GM13976 (cell line): Measurements from ENCODE around the gene SLC66A1.

Experiments used
- DNase-seq: peaks from one replicate; pipeline ENCODE4 v3.0.0; 2012; ENCODE audit warnings: low spot score
- in situ Hi-C: fragments of 300-500 bp; cut with MboI; formaldehyde crosslinking; loops from one replicate; pipeline ENCODE4 v1.12.0; 2022; ENCODE audit warnings: low sequenced_read_pairs, mixed read lengths, inconsistent platforms; ENCODE audit not compliant: unreplicated experiment
- TF ChIP-seq, protein P1 (sequence below): IDR thresholded peaks from 2 replicates; pipeline ENCODE4 v1.5.1; 2012; ENCODE audit warnings: borderline replicate concordance, mild to moderate bottlenecking; ENCODE audit not compliant: insufficient read depth; ENCODE audit errors: extremely low read depth, missing control alignments, control extremely low read depth

Gene SLC66A1

DNA sequence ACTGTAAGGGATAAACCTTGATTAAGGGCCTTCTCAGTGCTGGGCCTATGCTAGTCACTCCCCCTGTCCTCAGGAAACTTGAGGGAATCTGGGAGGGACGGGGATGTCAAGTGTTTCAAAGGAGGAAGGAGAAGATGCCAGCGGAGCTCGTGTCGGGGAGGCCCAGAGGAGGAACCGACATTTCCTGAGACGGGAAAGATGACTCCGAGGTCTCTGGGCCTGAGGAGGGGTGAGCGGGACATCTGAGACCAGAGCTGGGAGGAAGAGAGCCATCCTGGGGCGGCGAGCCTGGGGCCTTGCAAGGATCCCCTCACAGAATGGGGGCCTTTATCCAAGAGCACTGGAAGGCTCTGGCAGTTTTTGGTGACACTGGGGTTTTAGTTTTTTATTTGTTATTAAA is 10.4 kb downstream of the SLC66A1 start:
- DNase-seq, result no peak
- TF ChIP-seq, protein P1, sequence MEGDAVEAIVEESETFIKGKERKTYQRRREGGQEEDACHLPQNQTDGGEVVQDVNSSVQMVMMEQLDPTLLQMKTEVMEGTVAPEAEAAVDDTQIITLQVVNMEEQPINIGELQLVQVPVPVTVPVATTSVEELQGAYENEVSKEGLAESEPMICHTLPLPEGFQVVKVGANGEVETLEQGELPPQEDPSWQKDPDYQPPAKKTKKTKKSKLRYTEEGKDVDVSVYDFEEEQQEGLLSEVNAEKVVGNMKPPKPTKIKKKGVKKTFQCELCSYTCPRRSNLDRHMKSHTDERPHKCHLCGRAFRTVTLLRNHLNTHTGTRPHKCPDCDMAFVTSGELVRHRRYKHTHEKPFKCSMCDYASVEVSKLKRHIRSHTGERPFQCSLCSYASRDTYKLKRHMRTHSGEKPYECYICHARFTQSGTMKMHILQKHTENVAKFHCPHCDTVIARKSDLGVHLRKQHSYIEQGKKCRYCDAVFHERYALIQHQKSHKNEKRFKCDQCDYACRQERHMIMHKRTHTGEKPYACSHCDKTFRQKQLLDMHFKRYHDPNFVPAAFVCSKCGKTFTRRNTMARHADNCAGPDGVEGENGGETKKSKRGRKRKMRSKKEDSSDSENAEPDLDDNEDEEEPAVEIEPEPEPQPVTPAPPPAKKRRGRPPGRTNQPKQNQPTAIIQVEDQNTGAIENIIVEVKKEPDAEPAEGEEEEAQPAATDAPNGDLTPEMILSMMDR, result no peak
- in situ Hi-C loops, result no loop called here

DNA sequence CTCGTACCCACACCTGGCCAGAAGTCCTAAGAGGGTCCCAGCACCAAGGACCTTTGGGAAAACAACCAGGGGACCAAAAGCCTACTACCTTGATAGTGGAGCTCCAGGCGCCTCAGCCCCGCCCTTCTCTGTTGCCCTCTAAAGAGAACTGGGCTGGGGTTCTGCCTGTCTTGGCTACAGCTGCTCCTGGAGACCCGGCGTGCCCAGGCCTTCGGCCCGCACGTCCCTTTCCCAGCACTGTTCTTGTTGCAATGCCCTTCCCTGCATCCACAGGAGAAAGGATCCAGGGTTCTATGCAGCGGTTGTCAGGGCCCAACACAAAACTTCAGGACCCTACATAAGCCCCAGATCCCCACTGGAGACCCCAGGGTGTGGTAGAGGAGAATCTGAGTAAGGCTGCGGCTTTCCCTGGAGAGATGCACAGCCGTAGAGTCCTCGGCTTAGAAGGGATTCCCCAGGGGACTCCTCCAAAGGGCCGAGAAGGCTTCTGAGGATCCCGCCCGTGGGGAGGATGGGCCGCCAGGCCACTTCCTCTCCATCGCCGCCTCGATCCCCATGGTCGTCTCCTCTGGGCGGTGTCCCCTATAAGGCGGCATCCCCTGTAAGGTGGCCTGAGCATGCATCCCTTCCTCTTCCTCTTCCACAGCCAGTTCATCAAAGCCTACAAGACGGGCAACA is 12.0 kb downstream of the SLC66A1 start:
- in situ Hi-C loops, result no loop called here
- no peak for DNase-seq
- TF ChIP-seq, protein P1, result no peak

DNA sequence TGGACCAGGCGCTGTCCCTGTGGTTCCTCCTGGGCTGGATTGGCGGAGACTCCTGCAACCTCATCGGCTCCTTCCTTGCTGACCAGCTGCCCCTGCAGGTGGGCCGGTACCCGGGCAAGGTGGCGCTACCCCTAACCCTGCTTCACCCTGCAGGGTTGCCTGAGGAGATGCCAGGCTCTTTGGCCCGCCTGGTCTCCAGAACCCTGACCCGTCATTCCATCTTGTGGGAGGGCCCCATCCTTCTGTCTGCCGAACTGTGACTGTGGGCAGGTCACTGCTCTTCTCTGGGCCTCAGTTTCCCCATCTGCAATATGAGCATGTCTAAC is 12.5 kb downstream of the SLC66A1 start:
- DNase-seq, result no peak
- TF ChIP-seq, protein P1, result no peak

DNA sequence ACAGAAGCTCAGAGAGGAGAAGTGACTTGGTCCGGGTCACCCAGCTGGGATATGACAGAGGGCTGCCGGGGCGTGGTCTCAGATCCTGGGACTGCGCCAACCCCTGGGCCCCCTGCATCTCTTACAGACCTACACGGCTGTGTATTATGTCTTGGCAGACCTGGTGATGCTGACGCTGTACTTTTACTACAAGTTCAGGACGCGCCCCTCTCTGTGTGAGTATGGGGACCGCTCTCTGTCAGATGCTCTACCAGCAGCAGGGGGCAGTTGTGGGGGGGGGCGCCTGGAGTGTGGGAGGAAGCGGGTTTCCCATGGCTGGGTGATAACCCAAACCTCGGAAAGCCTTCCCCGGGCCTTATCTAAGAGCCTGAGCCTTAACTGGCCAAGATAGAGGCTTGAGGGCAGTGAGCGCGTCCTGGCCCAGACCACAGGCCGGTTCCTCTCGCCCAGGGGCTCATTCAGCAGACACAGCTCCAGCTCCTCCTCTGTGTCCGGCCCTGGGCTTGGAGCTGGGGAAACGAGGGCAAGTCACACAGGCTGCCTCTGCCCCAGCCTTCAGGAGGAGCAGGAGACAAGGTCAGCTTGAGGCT is 13.3 kb downstream of the SLC66A1 start:
- no peak for DNase-seq
- TF ChIP-seq, protein P1, result no peak
- in situ Hi-C loops, result no loop called here

More for the DNA sequence above, 12.5 kb downstream of the SLC66A1 start:
- in situ Hi-C loops, result no loop called here

DNA sequence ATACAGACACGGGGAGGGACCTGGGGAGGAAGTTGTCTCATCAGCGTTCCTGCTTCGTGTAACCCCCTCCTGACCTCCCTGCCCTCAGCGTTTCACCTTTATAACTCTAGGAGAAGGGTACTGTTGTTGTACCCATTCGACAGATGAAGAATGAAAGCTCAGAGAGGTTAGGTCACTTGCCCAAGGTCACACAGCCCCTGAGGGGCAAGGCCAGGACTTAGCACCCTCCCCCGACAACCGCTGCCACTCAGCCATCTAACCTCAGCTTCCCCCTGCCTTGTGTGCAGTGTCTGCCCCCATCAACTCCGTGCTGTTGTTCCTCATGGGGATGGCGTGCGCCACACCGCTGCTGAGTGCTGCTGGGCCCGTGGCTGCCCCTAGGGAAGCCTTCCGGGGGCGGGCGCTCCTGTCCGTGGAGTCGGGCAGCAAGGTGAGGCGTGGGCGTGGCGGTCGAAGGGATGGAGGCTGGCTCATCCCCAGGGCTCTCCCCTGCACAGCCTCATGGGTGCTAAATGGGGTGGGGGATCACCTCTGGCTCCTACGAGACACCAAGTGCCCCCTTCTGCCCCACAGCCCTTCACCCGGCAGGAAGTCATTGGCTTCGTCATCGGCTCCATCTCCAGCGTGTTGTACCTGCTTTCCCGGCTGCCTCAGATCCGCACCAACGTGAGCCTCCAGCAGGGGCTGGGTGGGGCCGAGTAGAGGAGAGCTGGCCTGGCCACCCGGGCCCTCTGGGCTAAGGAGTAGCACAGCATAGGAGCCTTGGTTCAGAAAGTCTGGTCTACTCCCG is 14.0 kb downstream of the SLC66A1 start:
- TF ChIP-seq, protein P1, result no peak
- in situ Hi-C loops, result no loop called here

DNA sequence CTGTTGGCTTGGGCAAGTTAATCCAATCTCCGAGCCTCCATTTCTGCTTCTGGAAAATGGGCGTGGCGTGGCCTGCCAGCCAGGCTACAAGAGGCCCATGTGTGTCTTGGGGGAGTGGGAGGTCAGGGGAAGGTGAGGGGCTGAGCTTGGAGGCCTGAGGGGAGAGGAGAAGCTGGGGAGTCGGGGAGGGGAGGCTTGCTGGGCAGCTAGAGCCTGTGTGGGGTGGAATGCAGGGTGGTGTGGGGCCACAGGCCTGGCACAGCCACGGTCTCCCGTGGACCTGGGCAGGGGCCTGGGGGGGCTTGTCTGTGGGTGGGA is 14.6 kb downstream of the SLC66A1 start:
- in situ Hi-C loops, result no loop called here
- no peak for DNase-seq

More for the DNA sequence above, 14.0 kb downstream of the SLC66A1 start:
- DNase-seq, result no peak

More for the DNA sequence above, 14.6 kb downstream of the SLC66A1 start:
- TF ChIP-seq, protein P1, result no peak
